H1 (cell line): Measurements from ENCODE around the gene CAPN7. TPM values are rescaled to one million over a fixed set of nuclear protein-coding genes. Genes with fewer than 3 reads are reported as not detected.

ENCODE experiments used
- CTCF ChIA-PET: fragments of 300-600 bp; sonication (Branson Sonifier 250); formaldehyde crosslinking; loops from one replicate; lab custom pipeline; 2021; ENCODE audit not compliant: partially characterized antibody; lab: Charles Lee
- POLR2A ChIA-PET: fragments of 300-600 bp; sonication (Branson Sonifier 250); formaldehyde crosslinking; loops from one replicate; lab custom pipeline; 2021; ENCODE audit warnings: inconsistent platforms; ENCODE audit not compliant: partially characterized antibody; lab: Charles Lee
- DNase-seq, 2 experiments: peaks; one replicate each; pipeline versions ENCODE4 v3.0.0 to v3.0.0-alpha.2; 2010 to 2022; ENCODE audit warnings: low spot score in 2 of 2, low read depth in 1 of 2, mixed read lengths in 1 of 2
- FAIRE-seq: peaks from 2 replicates; lab custom pipeline; 2011; peaks lifted over from hg19 to GRCh38; lab: Jason Lieb, UNC
- H2AFZ ChIP-seq: 2 replicates; pipeline ENCODE4 v1.8.1; 2012; ENCODE audit warnings: low read length, inconsistent platforms
- H2AK5ac ChIP-seq: 2 replicates; pipeline ENCODE4 v1.6.1; 2013; ENCODE audit warnings: low read depth, low read length
- H2BK120ac ChIP-seq: replicated peaks from 2 replicates; pipeline ENCODE3; 2013; ENCODE audit warnings: low read depth, low read length, inconsistent platforms
- H2BK12ac ChIP-seq: 2 replicates; pipeline ENCODE4 v1.6.1; 2013; ENCODE audit warnings: low read depth, low read length
- H2BK15ac ChIP-seq: 2 replicates; pipeline ENCODE4 v1.6.1; 2013; ENCODE audit warnings: low read length
- H2BK20ac ChIP-seq: 2 replicates; pipeline ENCODE4 v1.6.1; 2013; ENCODE audit warnings: low read length
- H2BK5ac ChIP-seq: 2 replicates; pipeline ENCODE4 v1.6.1; 2013; ENCODE audit warnings: low read depth, low read length
- H3K14ac ChIP-seq: 2 replicates; pipeline ENCODE4 v1.6.1; 2013; ENCODE audit warnings: inconsistent platforms; ENCODE audit not compliant: insufficient read length
- H3K18ac ChIP-seq: 2 replicates; pipeline ENCODE4 v1.6.1; 2013; ENCODE audit warnings: low read length; ENCODE audit errors: extremely low read depth
- H3K23ac ChIP-seq: 2 replicates; pipeline ENCODE4 v1.6.1; 2013; ENCODE audit warnings: inconsistent platforms; ENCODE audit not compliant: insufficient read length
- H3K23me2 ChIP-seq: 2 replicates; pipeline ENCODE4 v1.6.1; 2013; ENCODE audit warnings: low read depth, low read length
- H3K27ac ChIP-seq: 2 replicates; pipeline ENCODE4 v1.6.1; 2011; ENCODE audit warnings: low read depth, low read length, inconsistent platforms
- H3K27me3 ChIP-seq, 4 experiments: replicated peaks in 1 of 4; 1 replicate in 1 of 4; 2 replicates in 3 of 4; pipeline versions ENCODE4 v1.6.1 to v1.8.1; 2011 to 2013; ENCODE audit warnings: low read length in 3 of 4, mild to moderate bottlenecking in 3 of 4, inconsistent platforms in 2 of 4, mixed read lengths in 2 of 4, moderate library complexity in 1 of 4; ENCODE audit not compliant: control insufficient read depth in 3 of 4, insufficient read depth in 3 of 4; ENCODE audit errors: extremely low read depth in 1 of 4
- H3K36me3 ChIP-seq, 4 experiments: 2 replicates each; pipeline versions ENCODE4 v1.6.1 to v1.8.1; 2011 to 2013; ENCODE audit warnings: mild to moderate bottlenecking in 4 of 4, low read length in 3 of 4, moderate library complexity in 2 of 4, control low read depth in 1 of 4, inconsistent platforms in 1 of 4; ENCODE audit not compliant: insufficient read depth in 4 of 4, control insufficient read depth in 2 of 4
- H3K4ac ChIP-seq: replicated peaks from 2 replicates; pipeline ENCODE3; 2013; ENCODE audit warnings: low read length, low read depth, mixed read lengths, inconsistent platforms; ENCODE audit not compliant: insufficient read length
- H3K4me1 ChIP-seq, 4 experiments: replicated peaks in 1 of 4; 1 replicate in 1 of 4; 2 replicates in 3 of 4; pipeline versions ENCODE4 v1.6.1 to v1.8.1; 2011 to 2013; ENCODE audit warnings: low read length in 3 of 4, inconsistent platforms in 2 of 4, mixed read lengths in 1 of 4; ENCODE audit not compliant: insufficient read depth in 4 of 4, control insufficient read depth in 3 of 4
- H3K4me2 ChIP-seq, 2 experiments: 2 replicates each; pipeline versions ENCODE4 v1.6.1 to v1.8.1; 2011 to 2013; ENCODE audit warnings: low read depth in 2 of 2, low read length in 2 of 2, control low read depth in 1 of 2, inconsistent platforms in 1 of 2, mild to moderate bottlenecking in 1 of 2; ENCODE audit not compliant: insufficient read depth in 1 of 2
- H3K4me3 ChIP-seq, 4 experiments: fragments of 200-600, 300-600 bp in 1 of 4; sonication (generic), shearing (Covaris generic), sonication (Bioruptor Twin) in 1 of 4; 2 replicates each; pipeline versions ENCODE4 v1.5.1 to v1.8.1; 2011 to 2016; ENCODE audit warnings: low read length in 4 of 4, low read depth in 3 of 4, control low read depth in 2 of 4, inconsistent platforms in 2 of 4, mild to moderate bottlenecking in 2 of 4, mixed read lengths in 1 of 4, moderate library complexity in 1 of 4; ENCODE audit not compliant: insufficient read depth in 2 of 4; ENCODE audit errors: extremely low read depth in 1 of 4
- H3K56ac ChIP-seq: replicated peaks from 2 replicates; pipeline ENCODE3; 2013; ENCODE audit warnings: low read depth, mild to moderate bottlenecking, mixed read lengths, low read length, inconsistent platforms; ENCODE audit not compliant: insufficient read length
- H3K79me1 ChIP-seq: 2 replicates; pipeline ENCODE4 v1.6.1; 2013; ENCODE audit warnings: low read depth, low read length, control low read depth
- H3K79me2 ChIP-seq, 2 experiments: 2 replicates each; pipeline versions ENCODE4 v1.6.1 to v1.8.1; 2012 to 2013; ENCODE audit warnings: low read length in 2 of 2, mild to moderate bottlenecking in 2 of 2, inconsistent platforms in 1 of 2; ENCODE audit not compliant: insufficient read depth in 2 of 2, control insufficient read depth in 1 of 2
- H3K9ac ChIP-seq, 4 experiments: replicated peaks in 1 of 4; 1 replicate in 1 of 4; 2 replicates in 3 of 4; pipeline versions ENCODE4 v1.6.1 to v1.8.1; 2011 to 2013; ENCODE audit warnings: low read depth in 3 of 4, low read length in 3 of 4, control low read depth in 2 of 4, mild to moderate bottlenecking in 2 of 4, moderate library complexity in 2 of 4, inconsistent platforms in 1 of 4; ENCODE audit errors: extremely low read depth in 1 of 4
- H3K9me3 ChIP-seq, 2 experiments: 2 replicates each; pipeline versions ENCODE4 v1.6.1 to v1.8.1; 2012 to 2013; ENCODE audit warnings: mild to moderate bottlenecking in 2 of 2, moderate library complexity in 2 of 2, control low read depth in 1 of 2, inconsistent platforms in 1 of 2, low read depth in 1 of 2, low read length in 1 of 2, mixed read lengths in 1 of 2; ENCODE audit not compliant: insufficient read depth in 2 of 2
- H4K20me1 ChIP-seq, 2 experiments: replicated peaks in 1 of 2; 2 replicates each; pipeline versions ENCODE3 to v1.8.1; 2011 to 2013; ENCODE audit warnings: inconsistent platforms in 2 of 2, low read length in 2 of 2, mild to moderate bottlenecking in 1 of 2; ENCODE audit not compliant: insufficient read depth in 2 of 2, control insufficient read depth in 1 of 2
- H4K5ac ChIP-seq: 2 replicates; pipeline ENCODE4 v1.6.1; 2013; ENCODE audit warnings: low read length, low read depth, mixed read lengths, inconsistent platforms; ENCODE audit not compliant: insufficient read length
- H4K8ac ChIP-seq: 2 replicates; pipeline ENCODE4 v1.8.0; 2013; ENCODE audit warnings: mild to moderate bottlenecking, moderate library complexity, low read length, inconsistent platforms; ENCODE audit not compliant: insufficient read depth; ENCODE audit errors: extremely low read depth
- H4K91ac ChIP-seq: replicated peaks from 2 replicates; pipeline ENCODE3; 2013; ENCODE audit warnings: low read length, mixed read lengths, inconsistent platforms; ENCODE audit not compliant: insufficient read length
- POLR2A ChIP-seq, 2 experiments: IDR thresholded peaks; 1 replicate in 1 of 2; 2 replicates in 1 of 2; pipeline ENCODE4 v1.6.1; 2011; ENCODE audit warnings: low read depth in 2 of 2, low read length in 2 of 2, mild to moderate bottlenecking in 2 of 2; ENCODE audit errors: control extremely low read depth in 1 of 2
- POU5F1 ChIP-seq: IDR thresholded peaks from 2 replicates; pipeline ENCODE4 v1.6.1; 2011; ENCODE audit warnings: low read depth, mild to moderate bottlenecking, low read length, moderate library complexity
- WGBS, 2 experiments: shearing (Covaris generic) in 1 of 2; methylation state at CpG; one replicate each; pipeline versions ENCODE4 v1.1.6 to v1.1.7; 2013 to 2015; ENCODE audit warnings: low lambda C conversion rate in 2 of 2, mixed read lengths in 2 of 2, inconsistent platforms in 1 of 2, low coverage in 1 of 2, missing lambda C conversion rate in 1 of 2; ENCODE audit not compliant: insufficient replicate concordance in 2 of 2, insufficient coverage in 1 of 2, insufficient read length in 1 of 2; ENCODE audit errors: extremely low coverage in 1 of 2, missing lambda C conversion rate in 1 of 2; 5-methylcytosine and 5-hydroxymethylcytosine counted together
- polyA plus RNA-seq, 7 experiments: library from polyadenylated mRNA; depleted of rRNA in 3 of 7; stranded (reverse) in 5 of 7; unstranded in 2 of 7; fragments of >200 nt in 5 of 7; fragments of 200-250 nt in 2 of 7; gene quantifications; 1 replicate in 5 of 7; 2 replicates in 1 of 7; 4 replicates in 1 of 7; pipeline versions ENCODE4 v1.2.1 to v1.2.3, GENCODE V29; 2011 to 2013; ENCODE audit warnings: missing spikeins in 2 of 7, mixed read lengths in 2 of 7
- total RNA-seq: library from RNA; stranded (reverse); fragmentation: NEBNext Ultra II Directional; extraction: Animal tissue kit (Norgen Biotek cat#: 25700); gene quantifications from 2 replicates; pipeline ENCODE4 v1.2.1, GENCODE V29; 2021

Gene CAPN7
- total and polyA plus RNA-seq, 2 of the 8 experiments (the other 6 are each of a cell fraction or from before 2014, with no cell fraction given): 5.3 to 13.2 TPM

DNA sequence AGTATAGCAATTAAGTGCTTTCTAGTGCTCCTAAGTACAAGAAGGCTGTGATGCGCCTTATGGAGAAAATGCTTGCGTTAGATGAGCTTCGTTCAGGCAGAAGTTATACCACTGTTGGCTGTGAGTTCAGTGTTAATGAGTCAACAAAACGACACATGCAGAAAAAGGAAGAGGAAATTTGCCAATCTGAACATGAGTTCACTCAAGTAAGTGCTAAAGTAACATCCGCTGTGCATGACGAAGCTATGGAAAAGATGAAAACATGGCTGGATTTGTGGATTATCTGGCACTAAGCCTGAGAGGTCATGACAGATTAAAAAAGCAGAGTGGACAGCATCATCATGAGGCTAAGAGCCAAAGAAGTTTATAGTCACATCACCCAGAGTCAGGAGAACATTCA, 89.5 kb downstream of the CAPN7 start:
- Histone ChIP-seq H3K23ac (no peak overlapping the region), H3K4me1 (no peaks in the 10 kb centered on the region), H2BK12ac (no peak overlapping the region), H2BK120ac (no peak overlapping the region), H3K14ac (no peak overlapping the region), H3K18ac (no peak overlapping the region), H3K4ac (no peak overlapping the region), H3K56ac (no peak overlapping the region), H3K27me3 (no peaks in the 10 kb centered on the region), H4K91ac (no peak overlapping the region), H2BK15ac (no peak overlapping the region), H3K4me3 (no peak overlapping the region), H3K79me2 (no peaks in the 10 kb centered on the region), H2BK5ac (no peak overlapping the region), H3K36me3 (no peaks in the 10 kb centered on the region), H3K27ac (no peak overlapping the region), H4K20me1 (peaks cover 0 to 3% of the 10 kb centered on the region in 2 experiments), H3K23me2 (no peaks in the 10 kb centered on the region; the same call in 1 of the 2 replicates), H3K4me2 (no peak overlapping the region), H3K9ac (no peak overlapping the region), H2BK20ac (no peak overlapping the region), H2AK5ac (no peak overlapping the region), H4K5ac (no peak overlapping the region), H3K79me1 (no peaks in the 10 kb centered on the region), H2AFZ (no peak overlapping the region), H4K8ac (no peak overlapping the region), H3K9me3 (no peaks in the 10 kb centered on the region)
- ChIA-PET CTCF (interaction anchor here (0.6 to 2.4 kb wide), 11 partner anchors 9 to 187 kb away, joined by 3 to 15 read pairs (median 4); no protein-coding TSS in a partner anchor), POLR2A (no interaction called here)
- WGBS, 2 experiments: 93% methylated on average over 6 of the region's 6 CpGs; no CpG with 5 or more reads in 1 of the 2 experiments
- TF ChIP-seq POU5F1: no peak
- no peak for TF ChIP-seq POLR2A (IDR thresholded peaks at IDR 0.05; ENCODE audit: control extremely low read depth in 1 of 2, low read depth in 2 of 2, low read length in 2 of 2)
- DNase-seq: no peak
- no peak for FAIRE-seq
